Measurements from ENCODE around the gene MAP1LC3A. TPM values are rescaled to one million over a fixed set of nuclear protein-coding genes. Genes with fewer than 3 reads are reported as not detected.

MAP1LC3A gene
- total and polyA plus RNA-seq, 12 donors = 61.5 to 137 (median 74.6) TPM

GRCh38 chr20:34569598-34569997 is 11.1 kb downstream of the MAP1LC3A start:
- TF ChIP-seq CTCF (IDR thresholded peaks at IDR 0.05) = no peak
- H3K27me3 ChIP-seq = no peaks in the 10 kb centered on the region
- ATAC-seq = no peak
- no peak overlapping the region for H3K27ac ChIP-seq
- intact Hi-C loops (cut with DNase I) = no loop called here
- WGBS, 2 donors = 99 to 100% methylated on average over 2 of the region's 2 CpGs
- peaks cover 0 to 61% (median 5%) of the 10 kb centered on the region in 9 donors for H3K36me3 ChIP-seq
- no peak for DNase-seq
- no peaks in the 10 kb centered on the region for H3K9me3 ChIP-seq
- H3K4me3 ChIP-seq = no peak overlapping the region
- H3K4me1 ChIP-seq = peaks cover 0 to 16% (median 4%) of the 10 kb centered on the region in 9 donors

GRCh38 chr20:34570859-34571306 is 12.4 kb downstream of the MAP1LC3A start:
- no peaks in the 10 kb centered on the region for H3K9me3 ChIP-seq
- H3K4me1 ChIP-seq = peaks cover 0 to 12% (median 0%) of the 10 kb centered on the region in 9 donors
- peaks cover 0 to 66% (median 5%) of the 10 kb centered on the region in 9 donors for H3K36me3 ChIP-seq
- peak overlapping the region in 1 of 10 donors; percentile 22 for H3K27ac ChIP-seq
- intact Hi-C loops (cut with DNase I) = loop anchor here in 1 of 10 donors (10.0 kb wide), 1 partner anchor 194 kb away; no protein-coding TSS in a partner anchor
- DNase-seq = no peak
- WGBS, 2 donors = 39 to 42% methylated on average over 3 of the region's 3 CpGs
- H3K27me3 ChIP-seq = no peaks in the 10 kb centered on the region
- H3K4me3 ChIP-seq = no peak overlapping the region
- no peak for TF ChIP-seq CTCF (IDR thresholded peaks at IDR 0.05)
- no peak for ATAC-seq

GRCh38 chr20:34571753-34572152 is 13.2 kb downstream of the MAP1LC3A start:
- TF ChIP-seq CTCF (IDR thresholded peaks at IDR 0.05) = no peak
- ATAC-seq (no peak), DNase-seq (no peak)
- H3K27me3 ChIP-seq = no peaks in the 10 kb centered on the region
- H3K27ac ChIP-seq = no peak overlapping the region
- no peaks in the 10 kb centered on the region for H3K9me3 ChIP-seq
- no peak overlapping the region for H3K4me3 ChIP-seq
- H3K4me1 ChIP-seq = peaks cover 0 to 12% (median 0%) of the 10 kb centered on the region in 9 donors
- intact Hi-C loops (cut with DNase I) = loop anchor here in 1 of 10 donors (10.0 kb wide), 1 partner anchor 193 kb away; no protein-coding TSS in a partner anchor
- peaks cover 0 to 57% (median 5%) of the 10 kb centered on the region in 9 donors for H3K36me3 ChIP-seq
- 92 to 93% methylated on average over 5 of the region's 5 CpGs for WGBS, 2 donors

GRCh38 chr20:34573541-34574300 is 15.2 kb downstream of the MAP1LC3A start:
- 89 to 91% methylated on average over 7 of the region's 7 CpGs for WGBS, 2 donors
- H3K27ac ChIP-seq = no peak overlapping the region
- no peaks in the 10 kb centered on the region for H3K9me3 ChIP-seq
- DNase-seq (no peak), ATAC-seq (no peak)
- intact Hi-C loops (cut with DNase I) = loop anchor here in 1 of 10 donors (10.0 kb wide), 1 partner anchor 191 kb away; no protein-coding TSS in a partner anchor
- peaks cover 0 to 56% (median 0%) of the 10 kb centered on the region in 9 donors for H3K36me3 ChIP-seq
- H3K27me3 ChIP-seq = no peaks in the 10 kb centered on the region
- TF ChIP-seq CTCF (IDR thresholded peaks at IDR 0.05) = no peak
- H3K4me3 ChIP-seq = no peak overlapping the region
- H3K4me1 ChIP-seq = peaks cover 5 to 25% (median 13%) of the 10 kb centered on the region in 9 donors
